D721Med (cell line): Measurements from ENCODE around the gene MUSK.
"Not testable (repeated sequence)": the region's sequence is repeated elsewhere in the genome, so short reads cannot be mapped to it uniquely, and the experiment has no call there.

Source experiments
- DNase-seq: peaks from one replicate; pipeline ENCODE4 v3.0.0; 2011; ENCODE audit warnings: low spot score; ENCODE audit not compliant: insufficient read length
- FAIRE-seq: peaks from 2 replicates; lab custom pipeline; 2011; peaks lifted over from hg19 to GRCh38; lab: Jason Lieb, UNC
- CTCF ChIP-seq: IDR thresholded peaks from 2 replicates; pipeline ENCODE4 v1.5.1; 2012; ENCODE audit warnings: mild to moderate bottlenecking, control low read depth; ENCODE audit not compliant: insufficient read depth; ENCODE audit errors: missing control alignments

MUSK gene

GRCh38 chr9:110785166-110785565 lies 116.6 kb downstream of the MUSK start:
- TF ChIP-seq CTCF = no peak
- DNase-seq = no peak
- no peak for FAIRE-seq

GRCh38 chr9:110788396-110788795 lies 119.8 kb downstream of the MUSK start:
- not testable (repeated sequence) for FAIRE-seq, DNase-seq

- no peak for FAIRE-seq
- TF ChIP-seq CTCF = no peak
Measured at GRCh38 chr9:110788871-110789270, 120.3 kb downstream of the MUSK start.

GRCh38 chr9:110797611-110798010 lies 129.0 kb downstream of the MUSK start:
- DNase-seq (no peak), FAIRE-seq (no peak)
- no peak for TF ChIP-seq CTCF

More at GRCh38 chr9:110788871-110789270, 120.3 kb downstream of the MUSK start:
- no peak for DNase-seq

GRCh38 chr9:110799396-110799795 lies 130.8 kb downstream of the MUSK start:
- FAIRE-seq = no peak
- TF ChIP-seq CTCF = no peak
- no peak for DNase-seq

DNA sequence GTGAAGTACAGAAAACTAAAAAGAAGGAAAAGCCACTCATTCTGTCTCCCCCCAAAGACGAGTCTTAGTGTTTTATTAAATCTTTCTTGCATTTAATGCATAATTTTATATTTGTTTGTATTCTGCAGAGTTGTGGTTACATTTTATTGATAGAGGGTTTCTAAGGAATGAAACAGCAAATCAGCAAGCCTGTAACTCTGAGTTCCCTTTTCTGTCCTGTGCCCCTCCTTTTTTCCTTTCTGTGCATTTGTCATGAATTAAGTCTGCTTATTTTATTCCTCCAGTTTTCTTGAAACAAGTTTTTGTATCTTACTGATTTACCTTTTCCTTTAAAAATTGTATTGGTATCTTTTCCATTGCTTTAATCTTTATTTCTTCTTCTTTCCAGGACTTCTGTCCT lies 132.8 kb downstream of the MUSK start:
- DNase-seq (no peak), FAIRE-seq (no peak)
- no peak for TF ChIP-seq CTCF

- no peak for TF ChIP-seq CTCF
- DNase-seq (no peak), FAIRE-seq (no peak)
Measured at GRCh38 chr9:110802416-110803035, 133.9 kb downstream of the MUSK start.
